HFF-Myc (cell line): ENCODE data around the gene SLC25A18.

ENCODE experiments used
- DNase-seq: peaks from one replicate; pipeline ENCODE4 v3.0.0-alpha.2; 2011; ENCODE audit warnings: low read depth; ENCODE audit errors: extremely low read depth
- H3K4me3 ChIP-seq: replicated peaks from 2 replicates; pipeline ENCODE4 v1.5.1; 2011; ENCODE audit warnings: low read depth, mild to moderate bottlenecking, control low read depth, low read length
- CTCF ChIP-seq: IDR thresholded peaks from 2 replicates; pipeline ENCODE4 v1.5.1; 2012; ENCODE audit warnings: mild to moderate bottlenecking, low read depth, low read length, control low read depth; ENCODE audit errors: missing control alignments

SLC25A18 gene

DNA sequence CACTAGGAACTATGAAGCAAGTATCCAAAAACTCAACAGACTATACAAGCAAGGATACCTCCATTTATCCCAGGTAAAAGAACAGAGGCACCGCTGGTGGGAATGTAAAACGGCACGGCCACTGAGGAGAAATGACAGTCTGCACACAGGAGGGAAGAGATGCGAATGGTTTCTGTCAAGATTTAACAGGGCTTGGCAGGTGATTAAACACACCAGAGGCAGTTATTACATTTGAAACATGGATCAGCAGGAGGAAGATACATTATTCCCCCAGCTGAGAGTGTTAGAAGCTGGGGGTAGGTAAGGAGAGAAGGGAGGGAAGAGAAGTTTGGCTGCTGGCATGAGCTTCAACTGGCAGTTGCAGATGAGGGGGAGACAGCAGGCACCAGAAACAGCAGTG lies 35.0 kb downstream of the SLC25A18 start:
- no peak overlapping the region for H3K4me3 ChIP-seq
- DNase-seq = no peak
- TF ChIP-seq CTCF = no peak

DNA sequence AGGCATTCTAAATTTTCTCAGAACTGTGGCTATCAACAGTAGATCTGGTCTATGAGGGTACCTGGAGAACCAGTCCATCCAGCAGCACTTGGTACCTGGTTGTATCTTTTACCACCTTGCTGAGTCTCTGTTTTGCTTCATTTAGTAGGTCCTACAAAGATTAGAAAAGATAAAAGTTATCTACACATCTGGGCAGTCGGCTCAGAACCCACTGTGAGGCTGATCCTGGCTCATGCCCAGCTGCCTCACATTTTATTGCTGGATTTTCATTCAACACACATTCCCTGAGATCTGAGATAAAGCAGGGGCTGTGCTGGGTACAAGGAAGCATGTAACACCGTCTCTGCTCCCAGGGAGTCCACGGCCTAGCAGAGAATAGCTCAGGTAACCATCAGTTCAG lies 37.7 kb downstream of the SLC25A18 start:
- no peak overlapping the region for H3K4me3 ChIP-seq
- no peak for TF ChIP-seq CTCF
- DNase-seq = no peak

DNA sequence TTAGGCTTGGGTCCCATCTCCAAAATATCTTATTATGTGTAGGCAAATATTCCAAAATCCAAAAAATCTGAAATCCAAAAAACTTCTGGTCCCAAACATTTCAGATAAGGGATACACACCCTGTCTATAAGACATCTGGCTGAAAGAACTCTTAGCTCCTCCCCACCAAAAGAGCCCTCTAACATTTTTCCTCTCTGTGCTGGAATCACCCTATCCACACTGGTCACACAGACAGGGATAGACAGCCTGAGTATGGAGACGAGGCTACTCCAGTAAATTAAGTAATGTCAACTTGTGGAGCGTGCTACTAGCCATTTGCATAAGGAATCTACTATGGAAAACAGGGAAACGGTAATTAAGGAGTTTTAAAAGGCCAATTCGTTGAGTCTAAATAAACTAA lies 40.4 kb downstream of the SLC25A18 start:
- no peak overlapping the region for H3K4me3 ChIP-seq
- no peak for DNase-seq
- TF ChIP-seq CTCF = no peak

DNA sequence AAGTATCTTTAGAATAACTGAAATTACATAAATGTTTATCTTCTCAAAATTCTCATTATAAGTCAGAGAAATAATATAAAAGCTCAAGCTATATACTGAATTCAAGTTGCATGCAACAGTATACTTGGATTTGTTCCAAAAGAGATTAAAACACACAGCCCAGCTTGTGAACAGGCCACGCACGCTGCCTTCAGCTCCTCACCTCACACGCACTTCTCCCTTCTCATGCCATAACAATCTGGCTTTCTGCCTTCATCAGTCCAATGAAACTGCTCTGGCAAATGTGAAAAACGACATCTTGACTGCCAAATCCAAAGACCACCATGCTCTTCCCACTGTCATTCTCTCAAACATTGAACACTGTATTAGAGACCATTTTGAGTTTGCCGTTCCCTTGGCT lies 43.2 kb downstream of the SLC25A18 start:
- no peak for DNase-seq
- no peak for TF ChIP-seq CTCF
- no peak overlapping the region for H3K4me3 ChIP-seq

GRCh38 chr22:17607891-17608521 lies 44.7 kb downstream of the SLC25A18 start:
- no peak for TF ChIP-seq CTCF
- DNase-seq = no peak
- no peak overlapping the region for H3K4me3 ChIP-seq

DNA sequence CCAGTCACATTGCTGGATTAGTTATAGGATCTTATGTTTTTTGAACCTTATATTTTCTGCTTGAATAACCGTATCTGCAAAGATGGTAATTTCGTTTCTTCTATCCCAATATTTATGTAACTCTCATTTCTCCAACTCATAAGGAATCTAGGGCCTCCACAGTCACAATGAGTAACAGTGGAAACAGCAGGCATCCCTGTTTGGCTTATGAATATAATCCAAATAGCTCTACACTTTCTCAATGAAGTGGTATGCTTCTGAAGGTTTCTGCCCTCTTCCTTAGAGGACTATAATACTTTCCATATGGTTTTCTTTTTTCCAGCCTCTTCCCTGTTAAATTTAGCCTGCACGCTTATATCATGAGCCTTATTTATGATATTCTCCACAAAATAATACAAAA lies 48.8 kb downstream of the SLC25A18 start:
- H3K4me3 ChIP-seq = no peak overlapping the region
- no peak for DNase-seq
- no peak for TF ChIP-seq CTCF

DNA sequence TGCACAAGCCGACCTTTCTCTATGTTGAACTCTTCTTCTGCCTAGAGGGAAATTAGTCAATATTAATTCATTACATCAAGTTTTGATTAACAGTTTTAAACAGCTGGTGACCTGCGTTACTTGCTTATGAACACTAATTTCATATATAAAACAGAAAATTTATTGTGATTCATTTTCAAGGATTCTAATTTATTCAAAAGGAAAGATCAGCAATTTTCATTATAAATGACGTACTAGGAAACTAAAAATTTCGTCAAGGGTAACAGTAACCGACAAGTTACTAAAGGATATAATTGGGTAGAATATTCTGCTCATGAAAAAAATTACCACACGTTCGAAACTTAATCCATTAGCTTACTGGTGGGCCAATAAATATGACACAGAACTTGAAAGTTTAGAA lies 50.0 kb downstream of the SLC25A18 start:
- DNase-seq = no peak
- H3K4me3 ChIP-seq = no peak overlapping the region
- TF ChIP-seq CTCF = no peak
